Umbilical cord (tissue), 2 donors: Measurements from ENCODE around the gene C20orf144. TPM values are rescaled to one million over a fixed set of nuclear protein-coding genes. Genes with fewer than 3 reads are reported as not detected.
"Not testable (repeated sequence)": the region's sequence is repeated elsewhere in the genome, so short reads cannot be mapped to it uniquely, and the experiment has no call there.

Experiments used
- DNase-seq: peaks from one replicate; pipeline ENCODE4 v3.0.0-alpha.2; 2015; ENCODE audit warnings: low spot score
- total RNA-seq: library from RNA; depleted of rRNA; stranded (reverse); fragments of >200 nt; gene quantifications from one replicate; pipeline ENCODE4 v1.2.3, GENCODE V29; 2014; ENCODE audit warnings: low replicate concordance; ENCODE audit not compliant: insufficient read depth

Gene C20orf144
- not detected for total RNA-seq

DNA sequence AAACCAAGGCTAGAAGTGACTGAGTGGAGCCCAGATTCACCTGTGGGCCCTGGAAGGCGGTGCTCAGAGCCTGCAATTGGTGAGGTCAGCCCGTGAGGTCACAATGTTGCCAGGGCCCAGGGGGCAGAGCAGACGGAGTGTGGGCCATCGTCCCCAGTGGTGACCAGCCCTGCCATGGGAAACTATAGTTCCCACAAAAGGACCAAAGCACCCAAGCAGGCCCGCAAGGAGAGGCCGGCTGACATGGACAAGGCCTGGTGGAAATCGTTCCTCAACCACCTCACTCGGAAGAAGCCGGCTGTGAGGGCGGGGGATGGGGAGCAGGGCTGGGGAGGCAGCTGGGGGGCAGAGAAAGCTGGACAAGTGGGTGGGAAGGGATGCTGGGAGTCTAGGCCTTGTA, at the start of gene C20orf144:
Gene C20orf144, plus strand, starts transcription at position 156 of the 400 bp plus-strand sequence. Its CDS starts 19 bp downstream, at position 175.
- DNase-seq = no peak

DNA sequence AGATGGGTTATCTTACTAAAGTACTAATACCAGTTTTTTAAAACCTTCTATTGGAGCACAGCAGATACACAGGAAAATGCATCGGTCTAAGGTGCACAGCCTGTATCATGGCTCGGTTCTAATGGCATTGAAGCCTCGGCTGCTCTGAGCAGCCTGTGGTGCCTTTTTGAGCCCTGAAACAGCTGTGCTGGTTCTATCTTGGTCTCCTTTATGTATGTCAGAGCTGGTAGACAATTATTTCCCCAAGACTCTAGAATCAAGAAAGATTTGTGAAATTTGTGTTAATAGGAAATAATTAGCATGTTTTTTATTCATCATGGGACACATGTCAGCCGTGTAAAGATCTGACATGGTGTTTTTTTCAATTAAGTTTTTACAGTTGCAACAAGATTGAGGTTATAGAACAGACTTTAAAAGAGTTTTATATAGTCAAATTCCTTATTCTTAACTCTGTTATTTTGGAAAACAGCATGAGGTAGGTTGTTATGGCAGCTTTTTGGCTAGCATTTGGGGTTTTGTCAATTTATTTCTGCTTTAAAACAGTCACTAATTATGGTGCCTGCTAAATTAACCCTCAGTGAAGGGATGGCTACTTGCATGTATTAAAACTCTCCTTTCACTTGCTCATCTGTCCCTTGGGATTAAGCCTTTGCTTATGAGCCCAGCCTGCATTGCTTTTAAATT, 40.3 kb upstream of the C20orf144 start:
- no peak for DNase-seq

DNA sequence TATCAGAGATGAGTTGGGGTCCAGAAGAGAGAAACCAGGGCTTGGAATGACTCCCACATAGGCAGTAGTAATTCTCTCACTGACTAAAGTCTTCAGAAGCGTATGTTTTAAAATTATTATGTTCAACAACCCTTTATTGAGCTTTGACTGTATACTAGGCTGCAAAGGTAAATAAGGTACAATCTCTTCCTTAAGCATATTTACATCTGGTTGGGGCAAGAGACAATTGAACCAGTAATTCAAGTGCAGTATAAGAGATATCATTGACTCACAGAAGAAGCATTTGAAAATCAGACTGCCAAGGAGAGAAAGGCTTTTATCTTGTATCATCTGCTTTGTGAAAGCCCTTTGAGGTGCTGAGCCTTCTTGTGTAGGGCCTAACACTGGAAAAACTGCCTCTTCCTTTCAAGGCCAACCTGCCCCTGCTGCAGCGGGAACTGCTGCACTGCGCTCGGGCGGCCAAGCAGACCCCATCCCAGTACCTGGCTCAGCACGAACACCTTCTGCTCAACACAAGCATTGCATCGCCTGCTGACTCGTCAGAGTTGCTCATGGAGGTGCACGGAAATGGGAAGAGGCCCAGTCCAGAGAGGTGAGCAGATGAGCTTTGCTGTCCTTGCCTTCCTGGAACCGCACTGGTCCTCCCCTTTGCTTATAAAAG, 39.3 kb upstream of the C20orf144 start:
- DNase-seq = no peak

DNA sequence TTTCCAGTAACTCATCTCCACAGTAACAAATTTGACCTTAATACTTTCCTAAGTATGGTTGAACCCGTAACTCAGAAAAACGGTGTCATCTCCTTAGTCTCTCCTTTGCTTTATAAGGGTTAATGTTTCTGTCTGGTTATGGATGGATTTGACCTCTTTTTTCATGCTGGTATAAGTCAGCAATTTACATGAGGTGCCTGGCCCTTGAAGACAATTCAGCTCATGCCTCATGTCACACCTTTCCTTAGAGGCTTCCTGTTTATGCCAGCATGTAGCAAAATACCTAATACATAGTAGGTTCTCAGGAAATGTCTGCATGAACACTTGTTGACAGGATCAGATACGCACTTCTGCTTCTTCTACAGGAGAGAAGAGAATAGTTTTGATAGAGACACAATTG, 37.7 kb upstream of the C20orf144 start:
- DNase-seq = no peak

DNA sequence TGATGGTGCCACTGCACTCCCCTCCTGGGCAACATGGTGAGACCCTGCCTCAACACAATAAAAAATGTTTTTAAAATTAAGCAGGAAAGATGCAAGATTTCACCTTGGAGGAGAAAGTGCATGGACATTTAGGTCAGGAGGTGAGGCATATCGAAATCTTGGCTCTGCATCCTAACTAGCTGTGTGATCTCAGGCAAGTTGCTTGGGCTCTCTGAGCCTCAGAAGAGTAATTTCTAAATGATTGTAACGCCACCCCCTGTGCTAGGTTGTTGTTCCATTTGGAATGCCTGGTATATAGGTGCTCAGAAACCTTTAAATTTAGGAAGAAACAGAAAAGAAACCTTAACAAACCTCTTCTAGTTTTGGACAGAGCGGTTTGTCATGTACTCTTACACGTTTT, 35.9 kb upstream of the C20orf144 start:
- DNase-seq = no peak

DNA sequence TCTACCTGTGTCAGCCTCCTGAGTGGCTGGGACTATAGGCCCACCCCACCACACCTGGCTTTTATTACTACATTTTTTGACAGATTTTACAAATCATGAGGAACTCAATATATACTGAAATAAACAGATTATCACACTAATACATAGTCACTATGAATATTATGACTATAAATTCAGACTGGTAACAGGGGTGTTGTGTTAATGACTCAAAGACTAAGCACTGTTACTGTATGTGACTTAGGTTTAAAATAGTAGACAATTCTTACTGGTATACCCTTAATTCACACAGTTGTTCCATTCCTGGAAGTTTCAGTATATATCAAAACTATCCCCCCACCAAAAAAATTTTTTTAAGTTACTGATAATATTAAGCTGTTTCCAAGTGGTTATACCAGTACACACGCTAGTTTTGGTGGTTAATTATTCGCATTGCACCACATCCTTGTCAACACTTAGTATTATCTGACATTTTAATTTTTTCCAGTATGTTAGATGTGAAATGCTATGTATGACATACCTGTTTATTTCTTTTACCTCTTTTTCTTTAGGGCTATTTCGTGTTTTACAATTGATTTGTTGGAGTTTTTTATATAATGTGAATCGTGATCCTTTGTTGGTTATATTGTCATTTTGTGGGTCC, 34.4 kb upstream of the C20orf144 start:
- DNase-seq = no peak

DNA sequence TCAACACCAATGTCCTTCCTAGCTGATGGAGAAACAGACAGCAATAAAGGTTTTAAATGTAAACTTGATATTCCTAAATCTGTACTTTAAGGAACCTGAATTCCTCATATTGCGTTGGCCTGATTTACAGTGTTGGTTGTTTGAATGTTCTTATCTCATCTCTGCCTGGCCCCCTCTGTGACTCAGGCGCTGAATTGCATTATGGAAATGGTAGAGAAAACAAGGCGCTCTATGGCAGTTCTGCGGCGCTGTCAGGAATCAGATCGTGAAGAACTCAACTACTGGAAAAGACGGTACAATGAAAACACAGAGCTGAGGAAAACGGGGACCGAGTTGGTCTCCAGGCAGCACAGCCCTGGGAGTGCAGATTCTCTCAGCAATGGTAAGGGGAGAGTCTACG, 32.6 kb upstream of the C20orf144 start:
- DNase-seq = no peak

DNA sequence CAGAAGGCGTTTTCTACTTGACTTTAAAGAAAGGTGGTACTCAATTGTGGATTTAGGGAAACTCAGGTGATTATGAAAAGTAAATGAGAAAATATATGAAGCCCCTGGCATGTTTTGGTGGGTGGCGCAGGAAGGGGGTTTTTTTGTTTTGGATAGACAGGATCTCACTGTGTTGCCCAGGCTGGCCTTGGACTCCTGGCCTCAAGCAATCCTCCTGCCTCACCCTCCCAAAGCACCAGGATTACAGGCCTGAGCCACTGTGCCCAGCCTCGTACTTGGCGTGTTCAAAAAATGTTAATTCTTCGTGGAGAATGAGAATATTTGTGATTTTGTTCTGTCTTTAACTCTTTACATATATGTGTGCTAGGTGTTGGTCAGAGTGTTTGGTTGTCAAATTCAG, 32.1 kb upstream of the C20orf144 start:
- no peak for DNase-seq

DNA sequence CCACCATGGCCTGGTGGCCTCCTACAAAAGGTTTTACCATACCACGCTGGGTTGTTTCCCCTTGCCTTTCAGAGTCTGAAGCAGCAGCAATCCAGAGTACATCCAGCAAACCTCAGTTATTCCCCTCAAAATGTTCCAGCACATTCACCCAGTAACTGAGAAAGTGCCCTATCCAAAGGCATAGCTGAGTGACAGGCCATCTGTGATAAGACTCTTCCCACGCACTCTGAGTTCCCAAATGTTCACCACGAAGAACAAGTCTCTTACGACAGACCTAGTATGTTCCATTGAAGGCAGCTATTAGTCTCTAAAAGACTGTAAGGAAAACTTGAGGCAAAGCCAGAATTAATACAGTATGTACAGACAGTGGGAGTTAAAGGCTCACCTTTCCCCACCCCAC, 31.6 kb upstream of the C20orf144 start:
- no peak for DNase-seq

DNA sequence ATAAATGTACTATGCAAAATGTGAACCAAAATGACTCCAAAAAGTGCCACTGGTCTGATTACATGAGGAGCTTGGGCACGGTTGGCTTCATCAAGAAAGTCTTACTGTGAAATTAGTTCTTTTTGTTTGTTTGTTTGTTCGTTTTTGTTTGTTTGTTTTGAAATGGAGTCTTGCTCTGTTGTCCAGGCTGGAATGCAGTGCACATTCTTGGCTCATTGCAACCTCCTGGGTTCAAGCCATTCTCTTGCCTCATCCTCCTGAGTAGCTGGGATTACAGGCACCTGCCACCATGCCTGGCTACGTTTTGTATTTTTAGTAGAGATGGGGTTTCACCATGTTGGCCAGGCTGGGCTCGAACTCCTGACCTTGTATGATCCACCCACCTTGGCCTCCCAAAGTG, 30.2 kb upstream of the C20orf144 start:
- not testable (repeated sequence) for DNase-seq

DNA sequence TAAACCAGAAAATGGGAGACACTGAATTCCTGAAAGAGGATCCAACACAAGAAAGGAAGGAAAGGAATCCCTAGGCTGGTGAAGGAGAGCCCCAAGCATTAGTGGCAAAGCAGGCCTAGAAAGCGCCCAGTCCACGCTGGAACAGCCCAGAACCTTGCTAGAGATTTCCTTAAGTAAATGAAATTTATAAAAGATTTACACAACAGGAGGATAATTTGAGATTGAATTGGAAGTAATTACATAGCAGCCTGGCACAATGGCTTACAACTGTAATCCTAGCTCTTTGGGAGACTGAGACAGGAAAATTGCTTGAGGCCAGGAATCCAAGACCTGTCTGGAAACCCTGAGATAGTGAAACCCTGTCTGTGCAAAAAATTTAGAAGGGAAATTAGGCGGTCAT, 26.8 kb upstream of the C20orf144 start:
- no peak for DNase-seq

DNA sequence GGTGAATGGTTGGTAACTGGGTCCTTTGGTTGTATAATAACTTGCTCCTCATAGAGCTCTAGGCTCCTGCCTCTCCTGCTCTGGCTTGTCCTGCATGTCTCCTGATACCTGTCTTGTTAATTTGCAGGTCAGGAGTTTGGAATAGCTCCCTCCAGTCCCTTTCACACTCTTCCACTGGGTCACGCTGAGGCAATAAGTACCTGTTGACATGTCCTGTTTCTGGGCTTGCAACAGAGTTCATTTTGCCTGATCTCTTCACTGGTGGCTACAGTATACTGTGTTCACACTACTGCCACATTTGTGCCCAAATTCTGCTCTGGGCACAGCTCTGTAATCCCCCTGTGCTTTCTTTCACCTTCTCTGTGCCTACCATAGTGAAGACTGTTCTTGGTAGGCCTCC, 25.4 kb upstream of the C20orf144 start:
- no peak for DNase-seq

DNA sequence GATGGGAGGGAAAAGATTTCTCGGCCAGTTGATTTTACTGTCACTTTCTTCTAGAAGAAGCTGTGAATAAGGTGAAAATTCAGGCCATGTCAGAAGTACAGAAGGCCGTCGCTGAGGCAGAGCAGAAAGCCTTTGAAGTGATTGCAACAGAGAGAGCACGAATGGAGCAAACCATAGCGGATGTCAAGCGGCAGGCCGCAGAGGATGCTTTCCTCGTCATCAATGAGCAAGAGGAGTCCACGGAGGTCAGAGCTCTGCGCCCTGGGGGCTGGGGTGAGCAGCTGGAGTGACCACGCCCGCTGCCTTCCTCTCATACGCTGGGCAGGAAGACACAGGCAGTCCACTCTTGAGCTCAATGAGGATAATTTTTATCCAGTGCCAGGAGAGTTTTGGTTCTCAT, 21.8 kb upstream of the C20orf144 start:
- DNase-seq = no peak

DNA sequence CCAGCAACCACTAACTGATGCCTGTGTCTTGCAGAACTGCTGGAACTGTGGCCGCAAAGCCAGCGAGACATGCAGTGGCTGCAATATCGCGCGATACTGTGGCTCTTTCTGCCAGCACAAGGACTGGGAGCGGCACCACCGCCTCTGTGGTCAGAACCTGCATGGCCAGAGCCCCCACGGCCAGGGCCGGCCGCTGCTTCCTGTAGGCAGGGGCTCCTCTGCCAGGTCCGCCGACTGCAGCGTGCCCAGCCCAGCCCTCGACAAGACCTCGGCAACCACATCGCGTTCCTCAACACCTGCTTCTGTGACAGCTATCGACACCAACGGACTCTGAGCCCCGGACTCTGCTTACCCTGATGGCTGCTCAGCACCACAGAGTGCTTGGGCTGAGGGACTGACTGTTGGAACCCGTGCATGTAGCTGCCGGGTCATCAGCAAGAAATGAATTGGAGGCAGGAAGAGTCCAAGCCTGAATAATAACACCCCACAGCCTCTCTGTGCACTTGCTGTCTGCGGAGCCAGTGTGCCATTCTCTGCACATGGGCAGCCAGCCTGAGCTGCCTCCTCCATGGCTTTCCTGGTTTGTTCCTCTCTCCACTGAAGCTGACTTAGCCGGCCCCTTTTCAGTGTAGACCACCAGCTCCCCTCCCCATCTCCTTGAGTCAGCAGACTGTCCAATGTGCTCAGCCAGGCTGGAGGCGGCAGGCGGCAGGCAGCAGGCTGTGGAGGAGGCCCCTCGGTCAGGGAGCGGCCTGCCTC, 17.6 kb upstream of the C20orf144 start:
- no peak for DNase-seq

DNA sequence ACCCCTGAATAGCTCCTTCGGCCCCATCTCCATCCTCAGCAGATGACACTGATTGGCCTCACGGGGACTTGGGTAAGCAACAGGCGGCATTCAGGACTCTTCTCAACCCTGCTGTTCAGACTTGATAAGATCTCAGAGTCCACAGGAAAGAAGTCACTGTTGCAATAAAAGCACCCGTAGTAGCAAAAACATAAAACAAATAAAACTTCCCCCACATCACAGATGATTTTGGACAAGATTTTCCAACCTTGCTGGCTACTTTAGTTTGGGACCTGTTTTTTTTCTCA, 17.1 kb upstream of the C20orf144 start:
- no peak for DNase-seq

DNA sequence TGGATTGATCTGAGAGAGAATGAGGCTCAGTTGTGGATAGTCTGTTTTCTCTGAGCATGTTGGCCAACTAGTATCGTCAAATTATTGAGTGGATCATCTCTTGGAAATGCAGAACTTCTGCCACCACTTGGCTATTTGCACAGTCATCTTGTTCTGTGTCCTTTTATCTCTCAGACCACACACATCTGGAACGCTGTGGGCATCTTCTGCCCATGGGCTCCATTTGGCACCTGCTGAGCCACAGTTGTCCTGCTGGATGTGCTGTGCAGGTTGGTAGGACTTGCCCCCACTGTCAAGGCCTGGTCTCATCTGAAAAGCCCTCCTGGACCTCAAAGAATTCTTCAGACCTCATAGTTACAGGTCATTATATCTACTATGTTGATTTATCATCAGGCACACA, 16.7 kb upstream of the C20orf144 start:
- no peak for DNase-seq

DNA sequence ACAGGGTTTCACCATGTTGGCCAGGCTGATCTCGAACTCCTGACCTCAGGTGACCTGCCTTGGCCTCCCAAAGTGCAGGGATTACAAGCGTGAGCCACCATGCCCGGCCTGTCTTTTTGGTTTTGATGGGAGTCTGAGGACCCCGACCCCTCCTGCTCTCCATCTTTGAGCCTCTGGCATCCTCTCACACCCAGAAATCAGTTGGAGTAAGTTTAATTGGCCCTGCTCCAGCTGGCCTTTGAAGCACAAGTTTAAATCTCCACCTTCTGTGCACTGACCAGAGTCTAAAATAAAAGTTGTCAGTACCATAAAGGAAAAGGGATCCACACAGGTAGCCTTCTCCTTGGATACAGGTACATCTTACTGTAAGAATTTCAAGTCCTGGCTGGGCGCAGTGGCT, 15.9 kb upstream of the C20orf144 start:
- DNase-seq = no peak

DNA sequence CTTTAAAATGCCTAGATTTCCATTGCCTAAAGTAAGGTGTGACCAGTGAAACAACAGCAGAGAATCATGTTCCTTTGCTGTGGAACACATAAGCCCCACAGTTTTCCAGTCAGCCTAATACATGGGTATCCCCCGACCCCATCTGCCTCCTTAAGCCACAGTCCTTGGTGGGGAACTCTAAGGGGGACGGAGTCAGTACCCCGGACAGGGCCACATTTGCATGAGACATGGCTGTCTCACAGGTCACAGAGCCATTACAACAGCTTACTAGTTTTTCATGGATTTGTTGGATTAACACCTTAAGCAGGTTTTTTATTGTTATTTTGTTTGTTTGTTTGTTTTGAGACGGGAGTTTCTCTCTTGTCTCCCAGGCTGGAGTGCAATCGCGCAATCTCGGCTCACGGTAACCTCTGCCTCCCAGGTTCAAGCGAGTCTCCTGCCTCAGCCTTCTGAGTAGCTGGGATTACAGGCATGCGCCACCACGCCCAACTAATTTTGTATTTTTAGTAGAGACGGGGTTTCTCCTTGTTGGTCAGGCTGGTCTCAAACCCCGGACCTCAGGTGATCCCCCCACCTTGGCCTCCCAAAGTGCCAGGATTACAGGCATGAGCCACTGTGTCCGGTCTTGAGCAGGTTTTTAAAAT, 15.0 kb upstream of the C20orf144 start:
- not testable (repeated sequence) for DNase-seq

DNA sequence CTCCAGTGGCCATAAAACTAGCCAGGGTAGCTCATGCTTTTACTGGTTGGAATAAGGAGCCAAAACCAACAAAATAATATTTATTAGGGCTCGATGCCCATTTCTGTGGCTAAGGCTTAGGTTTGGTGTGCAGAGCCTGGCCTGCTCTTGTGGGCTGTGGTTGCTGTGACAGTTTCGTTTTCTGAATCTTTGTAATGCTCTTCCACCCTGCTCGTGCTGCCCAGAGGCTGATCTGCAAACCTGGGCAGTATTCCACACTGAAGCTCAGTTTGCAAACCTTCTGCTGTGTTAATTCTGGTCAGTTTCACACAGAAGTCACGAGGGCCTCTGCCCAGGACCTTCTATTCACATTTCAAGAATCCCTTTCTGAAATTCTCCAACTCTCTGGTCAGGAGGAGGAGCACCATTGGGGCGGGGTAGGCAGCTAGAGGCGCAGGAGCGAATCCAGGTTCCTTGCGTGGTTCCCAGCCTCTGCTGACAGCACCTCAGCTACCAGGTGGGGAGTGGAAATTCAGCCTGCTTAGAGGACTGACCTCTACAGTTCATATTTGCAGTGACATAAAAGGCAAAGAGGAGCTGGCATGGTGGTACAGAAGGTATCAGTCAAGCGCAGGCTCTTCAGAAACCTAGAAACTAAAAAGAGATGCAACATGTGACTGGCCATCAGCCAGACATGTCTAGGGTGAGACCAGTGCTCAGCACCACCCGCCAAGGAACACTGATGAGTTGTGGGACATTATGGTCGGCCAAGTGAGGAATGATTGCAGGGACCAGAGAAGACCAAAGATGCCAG, 14.3 kb upstream of the C20orf144 start:
- DNase-seq = no peak

DNA sequence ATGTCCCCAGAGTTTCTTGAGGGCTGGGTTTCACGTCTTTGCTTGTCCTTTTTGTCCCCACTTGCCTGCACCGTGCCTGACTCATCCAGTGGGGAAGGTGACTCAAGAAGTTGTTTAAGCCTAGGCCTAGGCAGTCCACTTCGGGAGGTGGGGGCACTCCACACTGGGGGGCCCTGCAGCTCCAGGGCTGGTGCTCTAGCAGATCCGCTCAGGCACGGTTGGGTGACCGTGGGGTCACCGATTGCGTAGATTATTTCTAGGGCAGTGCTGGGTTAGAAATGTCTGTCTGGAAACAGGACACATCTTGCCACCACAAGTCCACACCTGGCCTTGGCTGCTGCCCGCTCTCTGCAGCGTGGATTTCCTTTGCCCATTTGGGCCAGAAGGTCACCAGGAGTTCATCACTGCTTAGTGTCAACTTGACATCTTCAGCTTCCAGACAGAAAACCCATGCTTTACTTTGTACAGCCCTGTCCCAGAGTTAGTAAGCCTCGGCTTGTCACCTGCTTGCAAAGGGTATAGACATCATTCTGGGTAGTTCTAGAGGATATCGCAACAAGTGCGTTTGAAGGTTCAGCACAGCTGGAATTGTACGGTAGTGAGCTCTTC, 13.6 kb upstream of the C20orf144 start:
- DNase-seq = no peak

DNA sequence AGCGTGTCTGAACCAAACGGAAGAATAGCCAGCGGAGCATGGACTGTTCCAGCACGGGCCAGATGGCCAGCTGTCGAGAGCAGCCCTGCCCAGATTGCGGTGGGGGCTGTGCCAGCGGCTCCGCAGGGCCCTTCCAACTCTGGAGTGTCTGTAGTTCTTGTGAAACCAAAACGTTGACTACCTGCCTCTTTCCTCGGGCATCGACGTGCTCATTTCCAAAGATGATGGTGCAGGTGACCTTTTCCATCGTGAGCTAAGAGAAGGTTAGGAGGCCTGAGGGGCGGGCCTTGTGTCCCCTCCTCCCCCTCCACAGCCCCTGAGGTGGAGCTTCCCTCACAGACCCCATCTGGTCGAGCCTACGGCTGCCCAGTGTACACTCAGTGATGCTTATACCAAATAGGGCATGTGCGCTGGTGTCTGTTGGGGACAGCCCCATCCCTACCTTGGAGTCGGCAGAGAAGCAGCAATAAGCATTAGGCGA, 12.9 kb upstream of the C20orf144 start:
- DNase-seq = no peak
